NCI-H2081 (cell line): Measurements from ENCODE around the gene PIK3R2.

ENCODE experiments used
- DNase-seq, 2 experiments: peaks; one replicate each; lab custom pipeline; 2025; lab: John Stamatoyannopoulos, UW

Gene PIK3R2

DNA sequence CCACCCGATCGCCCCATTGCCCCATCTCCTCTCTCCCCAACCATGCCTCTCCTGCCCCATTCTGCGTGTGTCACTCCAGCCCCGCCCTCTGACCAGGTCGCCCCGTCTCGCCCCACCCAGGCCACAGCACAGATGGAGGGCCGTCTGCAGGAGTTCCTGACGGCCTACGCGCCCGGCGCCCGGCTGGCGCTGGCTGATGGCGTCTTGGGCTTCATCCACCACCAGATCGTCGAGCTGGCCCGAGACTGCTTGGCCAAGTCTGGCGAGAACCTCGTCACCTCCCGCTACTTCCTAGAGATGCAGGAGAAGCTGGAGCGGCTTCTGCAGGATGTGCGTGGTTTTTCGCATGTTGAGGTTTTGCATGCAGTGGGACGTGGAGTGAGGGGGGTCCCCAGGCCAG, 29.1 kb upstream of the PIK3R2 start:
- no peak for DNase-seq

DNA sequence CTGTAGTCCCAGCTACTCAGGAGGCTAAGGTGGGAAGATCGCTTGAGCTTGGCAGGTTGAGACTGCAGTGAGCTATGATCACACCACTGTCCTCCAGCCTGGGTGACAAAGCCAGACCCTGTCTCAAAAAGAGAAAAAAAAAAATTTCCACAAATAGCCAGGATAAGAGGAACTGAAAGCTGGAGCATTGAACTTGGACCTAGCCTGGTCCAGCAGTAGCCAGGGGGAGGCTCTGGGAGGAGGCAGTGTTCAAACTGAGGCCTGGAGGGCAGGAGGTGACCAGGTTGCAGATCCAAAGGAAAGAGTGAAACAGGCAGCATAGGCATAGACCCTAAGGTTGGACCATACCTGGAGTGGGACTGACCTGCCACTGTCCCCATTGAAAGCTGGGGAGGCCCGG, 26.9 kb upstream of the PIK3R2 start:
- no peak for DNase-seq

DNA sequence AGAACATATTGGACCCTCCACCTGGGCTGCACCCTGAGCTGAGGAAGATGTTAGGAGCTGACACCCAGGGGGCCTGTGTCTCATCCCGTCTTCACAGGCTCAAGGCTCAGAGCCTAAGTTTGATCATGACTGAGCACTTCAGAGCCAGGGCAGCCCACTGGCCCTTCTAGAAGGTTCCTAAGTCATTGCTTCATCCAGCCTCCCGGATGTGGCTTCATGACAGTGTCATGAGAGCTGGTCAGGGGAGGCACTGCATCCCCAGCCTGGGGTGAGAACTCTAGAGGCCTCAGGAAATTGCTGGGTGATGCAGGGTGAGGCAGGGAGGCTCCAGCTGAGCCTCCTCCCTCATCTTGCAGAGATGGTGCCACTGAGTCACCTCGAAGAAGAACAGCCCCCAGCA, 24.9 kb upstream of the PIK3R2 start:
- DNase-seq, result no peak

GRCh38 chr19:18128805-18129204, 24.2 kb upstream of the PIK3R2 start:
- no peak for DNase-seq

DNA sequence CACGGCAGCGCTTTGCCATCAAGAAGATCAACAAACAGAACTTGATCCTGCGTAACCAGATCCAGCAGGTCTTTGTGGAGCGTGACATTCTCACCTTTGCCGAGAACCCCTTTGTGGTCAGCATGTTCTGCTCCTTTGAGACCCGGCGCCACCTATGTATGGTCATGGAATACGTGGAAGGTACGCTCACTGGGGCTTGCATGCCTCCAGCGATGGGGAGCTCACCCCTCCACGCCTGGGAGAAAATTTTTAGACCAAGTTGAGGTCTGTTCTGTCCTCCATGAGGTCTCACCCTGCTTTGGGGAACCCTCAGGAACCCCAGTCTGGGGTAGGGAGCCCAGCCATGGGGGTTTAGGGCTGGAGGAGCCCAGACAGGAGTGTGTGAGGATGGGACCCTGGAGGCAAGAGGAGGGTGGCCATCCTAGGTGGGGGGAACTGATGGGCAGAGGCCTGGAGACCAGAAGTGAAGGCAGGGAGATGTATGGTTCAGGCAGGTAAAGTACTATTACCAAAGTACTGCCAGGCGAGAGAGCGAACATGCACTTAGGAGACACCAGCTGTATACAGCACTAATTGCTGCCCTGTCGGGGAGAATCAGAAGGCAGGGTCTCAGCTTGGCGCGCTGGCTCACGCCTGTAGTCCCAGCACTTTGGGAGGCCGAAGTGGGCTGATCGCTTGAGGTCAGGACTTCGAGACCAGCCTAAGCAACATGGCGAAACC, 22.3 kb upstream of the PIK3R2 start:
- DNase-seq, result no peak

DNA sequence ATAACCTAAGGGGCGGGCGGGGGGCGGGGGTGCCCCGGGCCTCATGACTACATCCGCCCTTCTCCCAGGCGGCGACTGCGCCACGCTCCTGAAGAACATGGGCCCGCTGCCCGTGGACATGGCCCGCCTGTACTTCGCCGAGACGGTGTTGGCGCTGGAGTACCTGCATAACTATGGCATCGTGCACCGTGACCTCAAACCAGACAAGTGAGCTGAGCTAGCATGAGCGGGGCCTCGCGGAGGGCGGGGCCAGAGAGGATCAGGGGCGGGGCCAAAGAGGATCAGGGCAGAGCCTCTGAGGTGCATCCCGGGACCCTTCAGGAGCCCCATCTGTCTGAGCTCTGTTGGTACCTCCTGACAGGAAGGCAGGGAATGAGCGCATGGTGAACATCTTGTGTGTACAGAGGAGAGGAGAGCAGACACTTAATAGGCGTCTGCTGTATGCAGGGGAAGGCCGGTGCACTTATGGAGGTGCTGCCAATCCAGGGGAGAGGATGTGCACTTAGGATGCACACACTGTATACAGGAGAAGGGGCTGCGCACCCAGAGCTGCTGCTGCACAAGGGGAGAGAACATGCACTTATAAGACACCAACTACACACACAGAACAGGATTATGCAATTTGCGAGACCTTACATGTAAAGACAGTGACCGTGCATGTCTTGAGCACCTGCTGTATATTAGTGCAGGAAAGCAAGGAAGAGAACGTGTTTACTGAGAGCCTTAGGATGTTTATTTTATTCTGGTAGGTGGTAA, 20.9 kb upstream of the PIK3R2 start:
- no peak for DNase-seq

- no peak for DNase-seq
Measured at GRCh38 chr19:18135712-18136584, 17.0 kb upstream of the PIK3R2 start.

DNA sequence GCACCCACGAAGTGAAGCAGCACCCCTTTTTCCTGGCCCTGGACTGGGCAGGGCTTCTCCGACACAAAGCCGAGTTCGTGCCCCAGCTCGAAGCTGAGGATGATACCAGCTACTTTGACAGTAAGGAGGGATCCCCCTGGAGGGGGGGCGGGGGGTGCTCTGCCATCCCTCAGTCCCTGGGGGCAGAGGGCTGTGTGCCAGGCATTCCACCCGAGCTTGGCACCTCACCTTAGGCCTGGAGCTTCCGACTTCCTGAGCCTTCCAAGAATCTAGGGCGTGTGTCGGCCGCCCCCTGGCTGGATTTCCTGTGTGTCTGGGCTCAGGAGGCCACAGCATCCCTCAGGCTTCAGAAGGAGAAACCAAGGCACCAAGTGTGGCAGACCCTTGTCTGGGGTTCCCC, 15.7 kb upstream of the PIK3R2 start:
- DNase-seq, result no peak

- DNase-seq, result no peak
Measured at GRCh38 chr19:18137657-18138339, 15.2 kb upstream of the PIK3R2 start.

- DNase-seq, result no peak
Measured at GRCh38 chr19:18140473-18140872, 12.5 kb upstream of the PIK3R2 start.

DNA sequence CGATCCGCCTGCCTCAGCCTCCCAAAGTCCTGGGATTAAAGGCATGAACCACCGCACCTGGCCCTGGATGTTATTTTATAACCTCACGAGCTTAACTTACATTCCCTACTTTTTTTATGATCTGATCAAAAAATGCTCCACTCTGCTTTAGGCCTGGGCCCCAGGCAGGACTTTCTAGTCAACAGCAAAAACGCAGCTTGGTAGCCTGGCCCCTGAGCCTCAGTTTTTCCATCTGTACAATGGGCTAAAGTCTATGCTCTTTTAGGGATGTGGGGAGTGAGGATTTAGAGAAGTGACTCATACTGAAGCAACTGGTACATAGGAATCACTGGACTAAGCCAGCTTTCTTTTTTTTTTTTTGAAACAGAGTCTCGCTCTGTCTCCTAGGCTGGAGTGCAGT, 11.9 kb upstream of the PIK3R2 start:
- no peak for DNase-seq

DNA sequence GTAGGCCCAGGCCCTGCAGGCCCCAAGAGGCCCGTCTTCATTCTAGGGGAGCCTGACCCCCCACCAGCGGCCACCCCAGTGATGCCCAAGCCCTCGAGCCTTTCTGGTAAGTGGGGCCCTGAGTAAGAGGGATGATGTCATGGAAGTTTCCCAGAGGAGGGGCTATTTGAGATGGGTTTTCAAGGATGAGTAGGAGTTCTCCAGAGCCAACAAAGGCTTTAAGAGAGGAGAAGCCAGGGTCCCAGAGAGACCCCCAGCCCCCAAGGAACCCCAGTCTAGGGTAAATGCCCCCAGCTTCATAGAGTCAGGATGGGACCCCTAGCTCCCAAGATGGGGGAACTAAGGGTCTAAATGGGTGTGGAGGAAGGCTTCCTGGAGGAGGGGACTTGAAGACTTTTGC, 9.1 kb upstream of the PIK3R2 start:
- no peak for DNase-seq

DNA sequence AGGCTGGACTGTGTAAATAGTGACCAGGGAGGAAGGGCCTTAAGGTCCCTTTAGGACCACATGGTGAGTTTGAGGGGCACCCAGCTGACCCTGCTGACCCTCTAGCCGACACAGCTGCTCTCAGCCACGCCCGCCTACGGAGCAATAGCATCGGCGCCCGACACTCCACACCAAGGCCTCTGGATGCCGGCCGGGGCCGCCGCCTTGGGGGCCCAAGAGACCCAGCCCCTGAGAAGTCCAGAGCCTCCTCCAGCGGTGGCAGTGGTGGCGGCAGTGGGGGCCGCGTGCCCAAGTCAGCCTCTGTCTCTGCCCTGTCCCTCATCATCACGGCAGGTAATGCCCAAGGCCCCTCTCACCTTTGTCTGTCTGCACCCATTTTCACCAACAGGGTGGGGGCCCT, 8.6 kb upstream of the PIK3R2 start:
- no peak for DNase-seq

DNA sequence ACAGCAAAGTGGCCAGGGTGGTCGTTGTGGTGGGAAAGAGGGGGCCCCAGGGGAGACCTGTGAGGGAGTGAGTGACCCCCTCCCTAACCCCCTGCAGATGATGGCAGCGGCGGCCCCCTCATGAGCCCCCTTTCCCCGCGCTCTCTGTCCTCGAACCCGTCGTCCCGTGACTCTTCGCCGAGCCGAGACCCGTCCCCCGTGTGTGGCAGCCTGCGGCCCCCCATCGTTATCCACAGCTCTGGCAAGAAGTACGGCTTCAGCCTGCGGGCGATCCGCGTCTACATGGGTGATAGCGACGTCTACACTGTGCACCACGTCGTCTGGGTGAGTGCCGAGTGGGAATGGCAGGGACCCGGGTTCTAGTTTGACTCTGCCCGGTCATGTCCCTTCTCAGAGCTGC, 8.1 kb upstream of the PIK3R2 start:
- no peak for DNase-seq

- DNase-seq, result no peak
Measured at GRCh38 chr19:18145391-18145999, 7.5 kb upstream of the PIK3R2 start.

DNA sequence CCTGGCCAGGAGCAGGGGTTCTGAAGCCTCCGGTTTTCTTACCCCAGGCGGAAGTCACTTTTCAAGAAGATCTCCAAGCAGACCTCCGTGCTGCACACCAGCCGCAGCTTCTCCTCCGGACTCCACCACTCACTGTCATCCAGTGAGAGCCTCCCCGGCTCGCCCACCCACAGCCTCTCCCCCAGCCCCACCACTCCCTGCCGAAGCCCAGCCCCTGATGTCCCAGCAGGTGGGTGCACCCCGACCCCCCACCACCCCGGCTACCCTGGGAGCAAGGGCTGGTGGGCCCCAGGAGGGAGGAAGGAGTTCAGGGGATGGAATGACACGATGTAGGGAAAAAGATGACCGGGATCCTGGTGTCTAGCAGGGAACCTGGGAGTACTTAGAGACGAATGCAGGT, 5.6 kb upstream of the PIK3R2 start:
- no peak for DNase-seq

GRCh38 chr19:18149596-18149975, 3.4 kb upstream of the PIK3R2 start:
- no peak for DNase-seq

DNA sequence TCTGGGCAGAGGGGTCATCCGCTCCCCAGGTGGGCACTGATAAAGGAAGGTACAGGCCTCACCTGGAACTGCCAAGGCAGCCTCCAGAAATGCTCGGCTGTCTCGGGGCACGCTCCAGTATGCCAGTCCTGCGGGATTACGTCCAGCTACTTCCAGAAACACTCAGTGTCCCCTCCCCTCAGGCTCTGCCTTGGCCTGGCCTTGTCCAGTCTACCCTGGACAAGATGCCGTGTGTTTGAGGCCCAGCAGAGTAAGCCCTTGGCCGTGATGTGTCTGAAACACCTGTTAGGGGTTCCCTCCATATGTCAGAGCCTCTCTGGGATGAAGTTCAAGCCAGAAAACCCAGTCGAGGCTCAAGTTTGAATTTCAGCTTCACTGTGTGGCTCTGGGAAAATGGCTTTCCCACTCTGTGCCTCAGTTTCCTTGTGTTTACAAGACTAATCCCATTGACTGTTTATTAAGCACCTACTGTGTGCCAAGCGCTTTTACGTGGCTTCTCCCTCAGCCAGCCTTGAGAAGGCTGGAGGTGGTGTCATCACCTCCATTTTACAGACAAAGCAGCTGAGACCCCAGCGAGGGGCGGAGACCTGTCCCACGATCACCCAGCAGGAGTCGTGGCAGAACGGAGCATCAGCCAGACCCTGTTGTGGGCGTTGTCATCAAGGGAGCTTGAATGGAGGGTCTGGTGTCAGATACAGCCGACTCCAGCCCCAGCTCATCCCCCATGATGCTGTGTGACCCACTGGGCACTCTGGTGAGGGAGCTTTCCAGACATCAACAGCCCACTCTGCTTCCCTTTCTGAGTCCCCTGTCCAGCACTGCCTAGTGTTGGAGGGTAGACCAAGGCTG, 2.0 kb upstream of the PIK3R2 start:
- no peak for DNase-seq

DNA sequence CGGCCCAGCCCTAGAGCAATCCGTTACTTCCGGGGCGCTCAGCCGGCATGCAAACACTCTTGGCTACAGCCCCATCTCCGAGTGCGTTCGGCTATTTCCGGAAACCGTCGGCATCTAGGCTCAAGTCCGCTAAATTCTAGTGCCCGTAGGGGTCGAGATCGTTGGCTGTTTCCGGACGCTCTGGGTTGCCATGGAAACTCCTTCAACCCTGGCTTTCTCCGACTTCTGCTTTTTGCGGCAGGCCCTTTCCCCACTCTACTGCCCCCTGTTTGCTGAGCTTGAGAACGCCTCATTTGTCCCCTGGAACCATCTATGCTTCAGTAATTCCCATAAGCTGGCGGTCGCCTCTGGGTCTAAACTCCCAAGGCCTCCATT, 534 bp upstream of the PIK3R2 start:
- peak; percentile 95 to 96 for DNase-seq

DNA sequence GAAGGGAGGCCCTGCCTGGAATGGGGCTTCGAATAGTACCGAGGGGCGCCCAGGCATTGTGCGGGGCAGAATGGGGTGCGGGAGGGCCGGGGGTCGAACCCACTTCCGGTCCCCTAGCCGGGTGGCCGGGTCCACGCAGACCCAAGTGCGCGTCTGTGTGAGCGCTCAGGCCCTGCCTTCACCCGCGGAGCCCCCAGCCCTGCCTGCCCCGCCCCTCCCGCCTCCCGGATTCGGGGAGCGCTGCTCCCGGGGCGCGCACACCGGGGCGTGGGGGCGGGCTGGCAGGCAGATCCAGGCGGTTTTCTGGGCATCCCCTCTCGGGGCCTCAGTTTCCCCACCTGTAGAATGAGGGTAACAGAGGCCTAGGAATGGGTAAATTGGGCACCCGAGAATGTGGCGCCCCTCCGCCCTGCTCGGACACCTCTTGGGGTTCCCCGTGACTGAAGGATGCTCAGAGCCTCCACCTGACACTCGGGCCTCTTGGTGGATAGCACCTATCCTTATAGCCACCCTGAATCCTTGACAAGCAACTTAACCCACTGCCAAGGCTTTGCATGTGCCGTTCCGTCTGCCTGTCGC, 682 bp downstream of the PIK3R2 start:
- no peak for DNase-seq
